Liver (tissue), 9 donors: ENCODE data around the gene RIMBP2. TPM values are rescaled to one million over a fixed set of nuclear protein-coding genes. Genes with fewer than 3 reads are reported as not detected.

ENCODE experiments used
- DNase-seq: peaks from one replicate; pipeline ENCODE4 v3.0.0-alpha.2; 2017; ENCODE audit warnings: low spot score
- H3K27ac ChIP-seq, 2 donors: one replicate each; pipeline ENCODE4 v1.7.0; 2013; ENCODE audit warnings: inconsistent platforms in 2 of 2, low read length in 2 of 2, control low read depth in 1 of 2, low read depth in 1 of 2, mild to moderate bottlenecking in 1 of 2
- H3K27me3 ChIP-seq, 4 donors: one replicate each; pipeline versions ENCODE4 v1.6.1 to v1.7.0; 2013; ENCODE audit warnings: low read length in 3 of 4, inconsistent platforms in 1 of 4, mild to moderate bottlenecking in 1 of 4, moderate library complexity in 1 of 4; ENCODE audit not compliant: control insufficient read depth in 4 of 4, insufficient read depth in 4 of 4
- H3K36me3 ChIP-seq, 4 donors: one replicate each; pipeline versions ENCODE4 v1.6.1 to v1.7.0; 2013; ENCODE audit warnings: low read length in 3 of 4, mild to moderate bottlenecking in 3 of 4, low read depth in 1 of 4, moderate library complexity in 1 of 4; ENCODE audit not compliant: control insufficient read depth in 4 of 4, insufficient read depth in 3 of 4
- H3K4me1 ChIP-seq, 4 donors: one replicate each; pipeline versions ENCODE4 v1.6.1 to v1.7.0; 2013; ENCODE audit warnings: low read length in 3 of 4, mild to moderate bottlenecking in 3 of 4, moderate library complexity in 1 of 4; ENCODE audit not compliant: control insufficient read depth in 4 of 4, insufficient read depth in 4 of 4
- H3K4me3 ChIP-seq, 3 donors: one replicate each; pipeline versions ENCODE4 v1.6.1 to v1.7.0; 2013; ENCODE audit warnings: low read length in 3 of 3, control low read depth in 1 of 3, low read depth in 1 of 3, mild to moderate bottlenecking in 1 of 3
- H3K9ac ChIP-seq, 2 donors: one replicate each; pipeline ENCODE4 v1.7.0; 2013; ENCODE audit warnings: low read length in 2 of 2, mild to moderate bottlenecking in 2 of 2, moderate library complexity in 2 of 2, control low read depth in 1 of 2, low read depth in 1 of 2
- H3K9me3 ChIP-seq, 4 donors: one replicate each; pipeline versions ENCODE4 v1.6.1 to v1.7.0; 2013; ENCODE audit warnings: low read length in 3 of 4; ENCODE audit not compliant: control insufficient read depth in 4 of 4
- CTCF ChIP-seq: fragments of 150-350 bp; IDR thresholded peaks from 2 replicates; pipeline ENCODE4 v1.5.1; 2017; ENCODE audit warnings: improper control_type of control experiment, low read depth, low read length; ENCODE audit not compliant: missing input control
- EGR1 ChIP-seq, 2 donors: IDR thresholded peaks; 2 replicates each; pipeline ENCODE4 v1.6.1; 2016 to 2018; ENCODE audit warnings: antibody characterized with exemption in 2 of 2, low read depth in 2 of 2
- FOXA1 ChIP-seq: IDR thresholded peaks from 2 replicates; pipeline ENCODE4 v1.6.1; 2016; ENCODE audit warnings: antibody characterized with exemption
- FOXA2 ChIP-seq: IDR thresholded peaks from 2 replicates; pipeline ENCODE4 v1.6.1; 2016; ENCODE audit warnings: antibody characterized with exemption
- GABPA ChIP-seq, 2 donors: IDR thresholded peaks in 1 of 2; conservative IDR thresholded peaks in 1 of 2; 2 replicates each; pipeline ENCODE4 v1.6.1; 2016; ENCODE audit warnings: antibody characterized with exemption in 2 of 2, mild to moderate bottlenecking in 1 of 2, moderate library complexity in 1 of 2
- HNF4A ChIP-seq, 2 donors: conservative IDR thresholded peaks; 2 replicates each; pipeline ENCODE4 v1.6.1; 2016; ENCODE audit warnings: antibody characterized with exemption in 2 of 2, mild to moderate bottlenecking in 2 of 2
- HNF4G ChIP-seq: IDR thresholded peaks from 2 replicates; pipeline ENCODE4 v1.6.1; 2016; ENCODE audit warnings: antibody characterized with exemption
- JUND ChIP-seq, 2 donors: IDR thresholded peaks; 2 replicates each; pipeline ENCODE4 v1.6.1; 2016; ENCODE audit warnings: antibody characterized with exemption in 2 of 2
- MAX ChIP-seq: IDR thresholded peaks from 2 replicates; pipeline ENCODE4 v1.6.1; 2016; ENCODE audit warnings: antibody characterized with exemption
- NR2F2 ChIP-seq: IDR thresholded peaks from 2 replicates; pipeline ENCODE4 v1.6.1; 2016; ENCODE audit warnings: antibody characterized with exemption
- RAD21 ChIP-seq, 2 donors: IDR thresholded peaks; 2 replicates each; pipeline ENCODE4 v1.6.1; 2016; ENCODE audit warnings: antibody characterized with exemption in 2 of 2, mild to moderate bottlenecking in 2 of 2
- RXRA ChIP-seq, 2 donors: IDR thresholded peaks; 2 replicates each; pipeline ENCODE4 v1.6.1; 2017 to 2018; ENCODE audit warnings: antibody characterized with exemption in 2 of 2, mild to moderate bottlenecking in 1 of 2
- SP1 ChIP-seq: IDR thresholded peaks from 2 replicates; pipeline ENCODE4 v1.6.1; 2018; ENCODE audit warnings: antibody characterized with exemption, mild to moderate bottlenecking
- TAF1 ChIP-seq: conservative IDR thresholded peaks from 2 replicates; pipeline ENCODE4 v1.6.1; 2016; ENCODE audit warnings: antibody characterized with exemption, mild to moderate bottlenecking
- YY1 ChIP-seq: IDR thresholded peaks from 2 replicates; pipeline ENCODE4 v1.6.1; 2016; ENCODE audit warnings: antibody characterized with exemption, mild to moderate bottlenecking
- ZBTB33 ChIP-seq: IDR thresholded peaks from 2 replicates; pipeline ENCODE4 v1.6.1; 2016; ENCODE audit warnings: antibody characterized with exemption
- WGBS: extraction: QIAGEN DNeasy Blood & Tissue Kit; methylation state at CpG from one replicate; pipeline ENCODE4 v1.1.7; 2013; 5-methylcytosine and 5-hydroxymethylcytosine counted together
- polyA plus RNA-seq, 2 donors: library from polyadenylated mRNA; stranded (reverse) in 1 of 2; unstranded in 1 of 2; fragments of 200-250 nt in 1 of 2; fragments of >200 nt in 1 of 2; fragmentation: Nextera tagmentation in 1 of 2; extraction: Ambion mirVana in 1 of 2; gene quantifications; one replicate each; pipeline versions ENCODE4 v1.2.1 to v1.2.3, GENCODE V29; 2013 to 2015
- total RNA-seq, 2 donors: library from RNA; depleted of rRNA; stranded (reverse); fragments of >200 nt; gene quantifications; one replicate each; pipeline ENCODE4 v1.2.3, GENCODE V29; 2014
- TF ChIP-seq, protein P1 (sequence below): IDR thresholded peaks from 2 replicates; pipeline ENCODE4 v1.6.1; 2016; ENCODE audit warnings: antibody characterized with exemption, mild to moderate bottlenecking
- TF ChIP-seq, protein P2 (sequence below): IDR thresholded peaks from 2 replicates; pipeline ENCODE4 v1.6.1; 2016; ENCODE audit warnings: antibody characterized with exemption
- donor health status: healthy.
- donor health status: healthy.
- donor health status: healthy.
- donor health status: healthy.
- donor health status: healthy.

RIMBP2 gene
- total and polyA plus RNA-seq, 4 donors = 0.01 to 0.17 (median 0.09) TPM; not detected in 1

DNA sequence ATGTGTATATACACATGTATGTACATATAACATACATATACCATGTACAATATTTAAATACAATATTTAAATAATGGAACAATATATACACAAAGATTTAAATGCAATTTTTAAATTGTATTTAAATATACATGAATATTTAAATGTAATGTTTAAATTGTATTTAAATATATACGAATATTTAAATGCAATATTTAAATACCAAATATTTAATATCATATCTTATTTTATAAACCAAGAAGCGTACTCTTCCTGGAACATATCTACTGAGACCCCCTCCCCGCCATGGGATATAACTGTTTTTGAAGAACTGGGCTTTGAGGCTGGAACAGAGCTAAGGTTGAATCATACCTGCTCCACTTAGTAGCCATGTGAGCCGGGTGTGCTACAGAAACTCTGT is 29.8 kb upstream of the RIMBP2 start:
- Histone ChIP-seq H3K27ac (no peak overlapping the region), H3K4me3 (no peak overlapping the region), H3K9me3 (no peaks in the 10 kb centered on the region), H3K27me3 (no peaks in the 10 kb centered on the region), H3K36me3 (no peaks in the 10 kb centered on the region), H3K4me1 (peaks cover 2 to 26% (median 20%) of the 10 kb centered on the region in 4 donors), H3K9ac (no peak overlapping the region)
- TF ChIP-seq HNF4A (conservative IDR thresholded peaks at IDR 0.05) (no peak), SP1 (no peak), TAF1 (no peak), CTCF (no peak), EGR1 (IDR thresholded peaks at IDR 0.05; ENCODE audit: low read depth in 2 of 2) (no peak)
- TF ChIP-seq, protein P1, sequence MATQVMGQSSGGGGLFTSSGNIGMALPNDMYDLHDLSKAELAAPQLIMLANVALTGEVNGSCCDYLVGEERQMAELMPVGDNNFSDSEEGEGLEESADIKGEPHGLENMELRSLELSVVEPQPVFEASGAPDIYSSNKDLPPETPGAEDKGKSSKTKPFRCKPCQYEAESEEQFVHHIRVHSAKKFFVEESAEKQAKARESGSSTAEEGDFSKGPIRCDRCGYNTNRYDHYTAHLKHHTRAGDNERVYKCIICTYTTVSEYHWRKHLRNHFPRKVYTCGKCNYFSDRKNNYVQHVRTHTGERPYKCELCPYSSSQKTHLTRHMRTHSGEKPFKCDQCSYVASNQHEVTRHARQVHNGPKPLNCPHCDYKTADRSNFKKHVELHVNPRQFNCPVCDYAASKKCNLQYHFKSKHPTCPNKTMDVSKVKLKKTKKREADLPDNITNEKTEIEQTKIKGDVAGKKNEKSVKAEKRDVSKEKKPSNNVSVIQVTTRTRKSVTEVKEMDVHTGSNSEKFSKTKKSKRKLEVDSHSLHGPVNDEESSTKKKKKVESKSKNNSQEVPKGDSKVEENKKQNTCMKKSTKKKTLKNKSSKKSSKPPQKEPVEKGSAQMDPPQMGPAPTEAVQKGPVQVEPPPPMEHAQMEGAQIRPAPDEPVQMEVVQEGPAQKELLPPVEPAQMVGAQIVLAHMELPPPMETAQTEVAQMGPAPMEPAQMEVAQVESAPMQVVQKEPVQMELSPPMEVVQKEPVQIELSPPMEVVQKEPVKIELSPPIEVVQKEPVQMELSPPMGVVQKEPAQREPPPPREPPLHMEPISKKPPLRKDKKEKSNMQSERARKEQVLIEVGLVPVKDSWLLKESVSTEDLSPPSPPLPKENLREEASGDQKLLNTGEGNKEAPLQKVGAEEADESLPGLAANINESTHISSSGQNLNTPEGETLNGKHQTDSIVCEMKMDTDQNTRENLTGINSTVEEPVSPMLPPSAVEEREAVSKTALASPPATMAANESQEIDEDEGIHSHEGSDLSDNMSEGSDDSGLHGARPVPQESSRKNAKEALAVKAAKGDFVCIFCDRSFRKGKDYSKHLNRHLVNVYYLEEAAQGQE = no peak
- DNase-seq = no peak
- WGBS = 96% methylated on average over 4 of the region's 4 CpGs

- Histone ChIP-seq H3K4me3 (no peak overlapping the region), H3K9ac (no peak overlapping the region), H3K27ac (peak overlapping the region; percentile 8 to 43), H3K27me3 (no peaks in the 10 kb centered on the region), H3K36me3 (no peaks in the 10 kb centered on the region), H3K9me3 (no peaks in the 10 kb centered on the region), H3K4me1 (peaks cover 2 to 26% (median 20%) of the 10 kb centered on the region in 4 donors)
- no peak for DNase-seq
- peak; percentile 78 for TF ChIP-seq HNF4G
- TF ChIP-seq TAF1 = no peak
- no peak for TF ChIP-seq EGR1 (IDR thresholded peaks at IDR 0.05; ENCODE audit: low read depth in 2 of 2)
- TF ChIP-seq FOXA2 = peak; percentile 49
- TF ChIP-seq CTCF = no peak
- TF ChIP-seq RAD21 (IDR thresholded peaks at IDR 0.05) = peak; percentile 31 to 39
- TF ChIP-seq ZBTB33 = no peak
- TF ChIP-seq, protein P2, sequence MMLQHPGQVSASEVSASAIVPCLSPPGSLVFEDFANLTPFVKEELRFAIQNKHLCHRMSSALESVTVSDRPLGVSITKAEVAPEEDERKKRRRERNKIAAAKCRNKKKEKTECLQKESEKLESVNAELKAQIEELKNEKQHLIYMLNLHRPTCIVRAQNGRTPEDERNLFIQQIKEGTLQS = no peak
- TF ChIP-seq HNF4A (conservative IDR thresholded peaks at IDR 0.05) = peak; percentile 88 to 89
- TF ChIP-seq, protein P1 = peak; percentile 42
- TF ChIP-seq NR2F2 = no peak
- peak; percentile 84 to 89 for TF ChIP-seq RXRA (IDR thresholded peaks at IDR 0.05)
- TF ChIP-seq YY1 = peak; percentile 55
- peak in 1 of 2 donors; percentile 41 for TF ChIP-seq JUND (IDR thresholded peaks at IDR 0.05)
- TF ChIP-seq FOXA1 = no peak
- TF ChIP-seq MAX = peak; percentile 40
- no peak for TF ChIP-seq GABPA (IDR thresholded peaks at IDR 0.05 in 1 of 2, conservative IDR thresholded peaks at IDR 0.05 in 1 of 2)
- TF ChIP-seq SP1 = peak; percentile 82
- 40% methylated on average over 5 of the region's 5 CpGs for WGBS
Measured at GRCh38 chr12:130744274-130744673, 28.2 kb upstream of the RIMBP2 start.
